BLaER1 (cell line): ENCODE measurements around the gene MTMR1.

ENCODE experiments used
- H3K27ac ChIP-seq: shearing (Covaris generic); formaldehyde crosslinking; 2 replicates; pipeline ENCODE4 v1.8.1; 2022
- H3K27me3 ChIP-seq: shearing (Covaris generic); formaldehyde crosslinking; 2 replicates; pipeline ENCODE4 v1.8.1; 2022
- H3K36me3 ChIP-seq: shearing (Covaris generic); formaldehyde crosslinking; 2 replicates; pipeline ENCODE4 v1.8.1; 2022
- H3K4me1 ChIP-seq: shearing (Covaris generic); formaldehyde crosslinking; 2 replicates; pipeline ENCODE4 v1.8.1; 2022
- H3K4me2 ChIP-seq: shearing (Covaris generic); formaldehyde crosslinking; 2 replicates; pipeline ENCODE4 v1.8.1; 2022
- H3K4me3 ChIP-seq: shearing (Covaris generic); formaldehyde crosslinking; 2 replicates; pipeline ENCODE4 v1.8.1; 2022
- H3K9ac ChIP-seq: shearing (Covaris generic); formaldehyde crosslinking; 2 replicates; pipeline ENCODE4 v1.8.1; 2022
- H3K9me3 ChIP-seq: shearing (Covaris generic); formaldehyde crosslinking; 2 replicates; pipeline ENCODE4 v1.8.1; 2022
- H4K20me1 ChIP-seq: shearing (Covaris generic); formaldehyde crosslinking; 2 replicates; pipeline ENCODE4 v1.8.1; 2022
- Cebpa-rat ChIP-seq: shearing (Covaris generic); IDR thresholded peaks from 2 replicates; pipeline ENCODE4 v1.8.1; 2022

MTMR1 gene

GRCh38 chrX:150692831-150693724, at the start of gene MTMR1:
Gene MTMR1, plus strand, starts transcription at chrX:150693396. Its CDS starts 135 bp downstream, at chrX:150693531.
- Histone ChIP-seq H3K4me3 (peak within 1 kb of the TSS; percentile 66), H3K4me1 (peaks cover 40% of the 10 kb centered on the region), H3K36me3 (no peaks in the 10 kb centered on the region), H4K20me1 (no peaks in the 10 kb centered on the region), H3K9me3 (0 out of 2 replicates have a peak, but pooled peaks cover 10% of the 10 kb centered on the region), H3K9ac (peak within 1 kb of the TSS; percentile 82), H3K27ac (peak within 1 kb of the TSS; percentile 89), H3K27me3 (no peaks in the 10 kb centered on the region), H3K4me2 (peak within 1 kb of the TSS; percentile 73)
- TF ChIP-seq Cebpa-rat = no peak

GRCh38 chrX:150643958-150644357, 49.2 kb upstream of the MTMR1 start:
- Histone ChIP-seq H3K27me3 (no peaks in the 10 kb centered on the region), H4K20me1 (no peaks in the 10 kb centered on the region), H3K4me3 (no peak overlapping the region), H3K9me3 (no peaks in the 10 kb centered on the region), H3K4me2 (no peak overlapping the region), H3K4me1 (no peaks in the 10 kb centered on the region), H3K9ac (no peak overlapping the region), H3K36me3 (peaks cover 32% of the 10 kb centered on the region), H3K27ac (no peak overlapping the region)
- no peak for TF ChIP-seq Cebpa-rat

DNA sequence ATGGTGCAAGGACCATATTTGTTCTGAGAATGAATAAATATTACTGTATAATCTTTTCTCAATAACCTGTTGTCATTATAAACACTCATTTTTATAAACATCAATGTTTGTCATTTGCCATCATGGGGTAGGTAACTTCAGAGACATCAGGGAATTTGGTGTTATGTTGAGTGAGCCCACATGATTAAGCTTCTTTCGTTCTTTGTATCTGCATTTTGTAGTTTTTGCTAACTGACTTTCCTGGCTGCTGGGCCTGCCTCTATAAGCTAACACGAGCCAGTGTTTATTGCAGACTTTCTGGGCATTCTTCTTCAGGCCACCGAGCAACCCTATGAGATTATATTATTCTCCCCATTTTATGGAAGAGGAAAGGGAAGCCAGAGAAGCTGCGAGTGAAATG, 48.8 kb upstream of the MTMR1 start:
- Histone ChIP-seq H3K4me2 (no peak overlapping the region), H3K27me3 (no peaks in the 10 kb centered on the region), H3K36me3 (peaks cover 34% of the 10 kb centered on the region), H3K9me3 (no peaks in the 10 kb centered on the region), H3K4me3 (no peak overlapping the region), H3K27ac (no peak overlapping the region), H3K4me1 (no peaks in the 10 kb centered on the region), H4K20me1 (no peaks in the 10 kb centered on the region), H3K9ac (no peak overlapping the region)
- TF ChIP-seq Cebpa-rat = no peak

DNA sequence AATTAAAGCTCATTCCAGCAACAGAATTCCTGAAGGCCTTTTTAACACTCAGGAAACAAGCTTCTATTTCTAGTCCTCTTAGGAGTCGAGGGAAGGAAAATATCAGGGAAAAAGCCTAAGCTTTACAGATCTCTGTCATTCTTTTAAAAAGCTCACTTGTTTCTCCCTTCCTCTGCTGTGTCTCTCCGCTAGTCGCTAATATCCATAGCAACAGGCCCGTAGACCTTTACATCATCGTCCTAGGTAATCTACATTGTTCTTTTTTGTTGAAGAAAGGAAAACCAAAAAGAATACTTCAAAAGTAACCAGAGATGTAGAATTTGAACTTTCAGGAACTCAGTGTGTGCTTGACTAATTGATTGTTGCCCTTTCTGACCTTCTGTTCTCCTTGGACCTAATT, 45.9 kb upstream of the MTMR1 start:
- no peak for TF ChIP-seq Cebpa-rat
- no peak overlapping the region for H3K9ac ChIP-seq
- no peaks in the 10 kb centered on the region for H3K9me3 ChIP-seq
- no peak overlapping the region for H3K4me3 ChIP-seq
- H3K4me2 ChIP-seq = no peak overlapping the region
- H4K20me1 ChIP-seq = no peaks in the 10 kb centered on the region
- no peaks in the 10 kb centered on the region for H3K4me1 ChIP-seq
- no peak overlapping the region for H3K27ac ChIP-seq
- peaks cover 29% of the 10 kb centered on the region for H3K36me3 ChIP-seq
- H3K27me3 ChIP-seq = no peaks in the 10 kb centered on the region

DNA sequence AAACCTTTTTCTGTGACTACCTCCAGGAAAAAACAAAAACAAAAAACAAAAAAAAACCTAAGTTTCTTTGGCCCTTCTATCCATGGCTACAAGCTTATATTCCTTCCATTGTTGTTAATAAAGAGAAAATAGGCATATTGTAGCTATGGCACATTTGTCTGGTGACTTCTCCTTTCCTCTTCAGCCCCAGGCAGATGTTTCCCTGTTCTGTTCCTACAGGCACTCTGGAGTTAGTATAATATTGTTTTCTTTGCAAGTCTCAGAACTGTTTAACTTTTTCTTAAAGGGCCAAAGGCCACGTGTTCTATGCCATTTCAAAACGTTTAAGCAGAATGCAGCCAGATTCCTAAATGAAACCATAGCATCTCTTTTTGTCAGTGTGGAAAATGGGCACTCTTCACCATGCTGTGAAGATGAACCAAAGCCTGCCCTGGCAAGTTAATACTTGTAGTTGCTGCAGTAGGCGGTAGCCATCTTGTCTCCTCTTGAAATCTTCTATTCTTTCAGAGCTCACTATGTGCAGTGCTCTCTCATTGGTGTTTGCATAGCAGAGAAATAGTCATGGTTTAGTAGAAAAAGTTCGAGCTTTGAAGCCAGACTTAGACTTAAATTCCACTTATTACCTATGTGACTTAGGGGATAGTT, 44.8 kb upstream of the MTMR1 start:
- Histone ChIP-seq H3K4me2 (no peak overlapping the region), H3K4me3 (no peak overlapping the region), H3K36me3 (peaks cover 29% of the 10 kb centered on the region), H3K9me3 (no peaks in the 10 kb centered on the region), H4K20me1 (no peaks in the 10 kb centered on the region), H3K27me3 (no peaks in the 10 kb centered on the region), H3K27ac (no peak overlapping the region), H3K4me1 (no peaks in the 10 kb centered on the region), H3K9ac (no peak overlapping the region)
- no peak for TF ChIP-seq Cebpa-rat

DNA sequence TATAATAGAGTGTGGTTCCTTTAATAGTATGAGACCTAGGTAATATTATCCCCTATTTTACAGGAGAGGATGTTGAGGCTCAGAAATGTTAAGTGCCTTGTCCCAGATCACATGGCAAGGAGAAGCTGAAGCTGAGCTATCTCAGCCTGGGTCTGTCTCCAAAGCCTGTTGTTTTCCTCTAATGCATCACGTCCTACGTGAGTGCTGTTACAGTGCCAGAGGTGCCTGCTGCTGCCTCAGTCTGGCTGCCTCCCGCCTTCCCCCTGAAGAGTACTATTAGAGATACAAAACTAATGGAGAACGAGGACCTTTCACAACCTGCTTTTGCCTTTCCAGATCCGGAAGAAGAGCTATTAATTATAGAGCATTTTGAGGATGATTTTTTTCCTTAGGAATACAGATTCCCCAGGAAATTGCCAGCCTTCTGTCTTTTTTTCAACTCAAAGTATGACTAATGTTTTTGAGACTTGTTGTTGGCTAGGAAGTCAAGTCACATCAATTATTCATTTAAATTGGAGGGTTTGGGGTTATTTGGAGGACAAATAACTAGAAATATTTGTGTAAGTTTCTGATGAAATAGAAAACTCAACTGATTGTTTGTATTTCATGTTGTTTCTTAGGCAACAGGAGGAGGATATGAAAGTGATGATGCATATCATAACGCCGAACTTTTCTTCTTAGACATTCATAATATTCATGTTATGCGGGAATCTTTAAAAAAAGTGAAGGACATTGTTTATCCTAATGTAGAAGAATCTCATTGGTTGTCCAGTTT, 43.9 kb upstream of the MTMR1 start:
- Histone ChIP-seq H3K9ac (no peak overlapping the region), H3K4me2 (no peak overlapping the region), H3K4me3 (no peak overlapping the region), H3K27ac (no peak overlapping the region), H3K36me3 (peaks cover 27% of the 10 kb centered on the region), H3K9me3 (no peaks in the 10 kb centered on the region), H3K27me3 (no peaks in the 10 kb centered on the region), H4K20me1 (no peaks in the 10 kb centered on the region), H3K4me1 (no peaks in the 10 kb centered on the region)
- no peak for TF ChIP-seq Cebpa-rat

DNA sequence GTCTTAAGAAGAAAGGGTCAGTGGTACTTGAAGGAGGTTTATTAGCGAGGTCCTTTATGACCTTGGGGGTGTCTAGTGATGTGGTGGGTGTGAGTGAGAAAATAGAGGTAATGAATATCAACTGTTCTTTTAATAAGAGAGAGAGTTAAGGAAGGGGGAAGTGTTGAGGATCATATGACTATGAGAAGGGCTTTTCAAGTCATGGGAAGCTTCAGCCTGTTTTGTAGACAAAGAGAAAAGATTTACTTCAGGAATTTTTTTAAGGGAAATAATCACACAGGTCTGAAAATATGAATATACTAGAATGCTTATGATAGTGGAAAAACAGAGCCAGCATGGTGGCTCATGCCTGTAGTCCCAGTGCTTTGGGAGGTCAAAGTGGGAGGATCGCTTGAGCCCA, 41.3 kb upstream of the MTMR1 start:
- Histone ChIP-seq H3K4me2 (no peak overlapping the region), H3K9me3 (no peaks in the 10 kb centered on the region), H3K27me3 (no peaks in the 10 kb centered on the region), H3K27ac (no peak overlapping the region), H3K36me3 (peaks cover 21% of the 10 kb centered on the region), H3K4me3 (no peak overlapping the region), H4K20me1 (no peaks in the 10 kb centered on the region), H3K4me1 (no peaks in the 10 kb centered on the region), H3K9ac (no peak overlapping the region)
- TF ChIP-seq Cebpa-rat = no peak

DNA sequence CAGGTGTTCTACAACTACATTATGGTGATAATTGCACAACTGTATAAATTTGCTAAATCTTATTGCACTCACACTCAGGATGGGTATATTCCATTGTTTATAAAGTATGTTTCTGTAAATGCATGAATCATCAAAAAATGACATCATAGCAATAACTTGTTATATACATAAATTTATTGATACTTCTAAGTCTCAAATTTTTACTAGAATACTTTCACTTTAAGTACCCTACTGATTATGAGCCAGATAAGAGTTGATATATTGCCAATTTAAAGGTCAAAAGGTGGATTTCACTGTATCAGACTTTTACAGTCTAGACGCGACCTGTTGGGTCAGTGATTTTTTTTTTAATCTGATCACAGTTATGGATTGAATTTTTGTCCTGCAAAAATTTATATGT, 37.4 kb upstream of the MTMR1 start:
- H3K4me1 ChIP-seq = no peaks in the 10 kb centered on the region
- no peak overlapping the region for H3K9ac ChIP-seq
- no peaks in the 10 kb centered on the region for H4K20me1 ChIP-seq
- TF ChIP-seq Cebpa-rat = no peak
- peaks cover 21% of the 10 kb centered on the region for H3K36me3 ChIP-seq
- H3K4me2 ChIP-seq = no peak overlapping the region
- H3K27ac ChIP-seq = no peak overlapping the region
- H3K27me3 ChIP-seq = no peaks in the 10 kb centered on the region
- no peaks in the 10 kb centered on the region for H3K9me3 ChIP-seq
- H3K4me3 ChIP-seq = no peak overlapping the region

- no peak overlapping the region for H3K4me3 ChIP-seq
- H4K20me1 ChIP-seq = no peaks in the 10 kb centered on the region
- peaks cover 27% of the 10 kb centered on the region for H3K36me3 ChIP-seq
- no peak overlapping the region for H3K9ac ChIP-seq
- TF ChIP-seq Cebpa-rat = no peak
- H3K4me2 ChIP-seq = no peak overlapping the region
- H3K4me1 ChIP-seq = no peaks in the 10 kb centered on the region
- H3K27me3 ChIP-seq = no peaks in the 10 kb centered on the region
- H3K9me3 ChIP-seq = no peaks in the 10 kb centered on the region
- no peak overlapping the region for H3K27ac ChIP-seq
Observed at GRCh38 chrX:150663073-150663472, 30.1 kb upstream of the MTMR1 start.

- no peaks in the 10 kb centered on the region for H3K9me3 ChIP-seq
- H3K27me3 ChIP-seq = no peaks in the 10 kb centered on the region
- H3K4me2 ChIP-seq = no peak overlapping the region
- H4K20me1 ChIP-seq = no peaks in the 10 kb centered on the region
- H3K27ac ChIP-seq = no peak overlapping the region
- H3K4me1 ChIP-seq = no peaks in the 10 kb centered on the region
- no peak overlapping the region for H3K4me3 ChIP-seq
- H3K9ac ChIP-seq = no peak overlapping the region
- no peak for TF ChIP-seq Cebpa-rat
- H3K36me3 ChIP-seq = peaks cover 27% of the 10 kb centered on the region
Observed at GRCh38 chrX:150664290-150664689, 28.9 kb upstream of the MTMR1 start.
